ENCODE results near the gene CCDC171.

Gene CCDC171

GRCh38 chr9:16000811-16001210 is 448.0 kb downstream of the CCDC171 start:
- no peak for DNase-seq (ENCODE audit: low spot score)
- TF ChIP-seq CTCF (IDR thresholded peaks at IDR 0.05; ENCODE audit: extremely low read depth, insufficient read depth, missing control alignments), result no peak
- in situ Hi-C loops (cut with MboI; ENCODE audit: low pct_unique_long_range_greater_than_20kb, low sequenced_read_pairs, unreplicated experiment), result no loop called here

GRCh38 chr9:16001856-16002255 is 449.0 kb downstream of the CCDC171 start:
- no peak for TF ChIP-seq CTCF (IDR thresholded peaks at IDR 0.05; ENCODE audit: extremely low read depth, insufficient read depth, missing control alignments)
- in situ Hi-C loops (cut with MboI; ENCODE audit: low pct_unique_long_range_greater_than_20kb, low sequenced_read_pairs, unreplicated experiment), result no loop called here
- no peak for DNase-seq (ENCODE audit: low spot score)

GRCh38 chr9:16002816-16003215 is 450.0 kb downstream of the CCDC171 start:
- no peak for DNase-seq (ENCODE audit: low spot score)
- in situ Hi-C loops (cut with MboI; ENCODE audit: low pct_unique_long_range_greater_than_20kb, low sequenced_read_pairs, unreplicated experiment), result no loop called here
- TF ChIP-seq CTCF (IDR thresholded peaks at IDR 0.05; ENCODE audit: extremely low read depth, insufficient read depth, missing control alignments), result no peak

- in situ Hi-C loops (cut with MboI; ENCODE audit: low pct_unique_long_range_greater_than_20kb, low sequenced_read_pairs, unreplicated experiment), result no loop called here
- no peak for TF ChIP-seq CTCF (IDR thresholded peaks at IDR 0.05; ENCODE audit: extremely low read depth, insufficient read depth, missing control alignments)
- no peak for DNase-seq (ENCODE audit: low spot score)
These were observed 450.9 kb downstream of the CCDC171 start for GRCh38 chr9:16003785-16004184.

DNA sequence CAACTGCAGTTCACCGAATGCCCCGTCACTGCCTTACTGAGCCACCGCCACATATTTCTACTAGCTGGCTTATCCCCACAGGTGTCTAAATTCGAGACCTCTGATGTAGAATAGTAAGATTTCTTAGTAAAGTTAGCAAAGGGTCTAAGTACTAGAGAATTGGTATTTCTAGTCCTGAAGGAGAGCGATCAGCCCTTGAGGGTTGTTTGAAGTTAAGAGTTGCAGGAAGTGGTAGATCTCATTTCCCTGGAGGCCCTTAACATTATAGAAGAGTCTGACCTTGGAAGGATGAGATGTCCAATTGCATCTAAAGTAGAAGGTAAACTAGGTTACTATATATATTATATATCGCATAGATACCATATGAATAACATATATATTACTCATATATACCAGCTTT is 451.8 kb downstream of the CCDC171 start:
- in situ Hi-C loops (cut with MboI; ENCODE audit: low pct_unique_long_range_greater_than_20kb, low sequenced_read_pairs, unreplicated experiment), result no loop called here
- no peak for TF ChIP-seq CTCF (IDR thresholded peaks at IDR 0.05; ENCODE audit: extremely low read depth, insufficient read depth, missing control alignments)
- DNase-seq (ENCODE audit: low spot score), result no peak

DNA sequence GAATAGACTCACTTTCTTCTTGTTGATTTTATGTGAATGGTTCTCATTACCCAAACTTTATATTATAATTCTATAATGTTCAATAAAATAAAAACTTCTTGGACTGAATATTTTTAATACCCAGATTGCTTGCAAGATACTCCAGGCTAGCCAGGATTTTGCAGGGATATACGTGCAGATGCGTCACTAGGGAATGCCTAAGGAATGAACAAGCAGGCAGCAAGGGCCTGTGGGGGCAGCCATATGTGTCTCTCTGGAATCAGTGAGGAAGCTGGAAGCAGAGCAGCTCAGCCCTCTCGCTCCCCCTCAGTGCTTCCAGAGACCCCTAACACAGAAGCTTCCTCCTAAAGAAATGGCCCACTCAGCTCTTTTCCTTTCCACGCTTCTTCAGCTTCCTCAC is 457.4 kb downstream of the CCDC171 start:
- no peak for TF ChIP-seq CTCF (IDR thresholded peaks at IDR 0.05; ENCODE audit: extremely low read depth, insufficient read depth, missing control alignments)
- no peak for DNase-seq (ENCODE audit: low spot score)
- in situ Hi-C loops (cut with MboI; ENCODE audit: low pct_unique_long_range_greater_than_20kb, low sequenced_read_pairs, unreplicated experiment), result no loop called here

GRCh38 chr9:16012621-16013020 is 459.8 kb downstream of the CCDC171 start:
- TF ChIP-seq CTCF (IDR thresholded peaks at IDR 0.05; ENCODE audit: extremely low read depth, insufficient read depth, missing control alignments), result no peak
- no peak for DNase-seq (ENCODE audit: low spot score)
- in situ Hi-C loops (cut with MboI; ENCODE audit: low pct_unique_long_range_greater_than_20kb, low sequenced_read_pairs, unreplicated experiment), result no loop called here

All from GM13977 (cell line).